ENCODE measurements around the gene CYP2C8.
"Not testable (repeated sequence)": the region's sequence is repeated elsewhere in the genome, so short reads cannot be mapped to it uniquely, and the experiment has no call there.

CYP2C8 gene

DNA sequence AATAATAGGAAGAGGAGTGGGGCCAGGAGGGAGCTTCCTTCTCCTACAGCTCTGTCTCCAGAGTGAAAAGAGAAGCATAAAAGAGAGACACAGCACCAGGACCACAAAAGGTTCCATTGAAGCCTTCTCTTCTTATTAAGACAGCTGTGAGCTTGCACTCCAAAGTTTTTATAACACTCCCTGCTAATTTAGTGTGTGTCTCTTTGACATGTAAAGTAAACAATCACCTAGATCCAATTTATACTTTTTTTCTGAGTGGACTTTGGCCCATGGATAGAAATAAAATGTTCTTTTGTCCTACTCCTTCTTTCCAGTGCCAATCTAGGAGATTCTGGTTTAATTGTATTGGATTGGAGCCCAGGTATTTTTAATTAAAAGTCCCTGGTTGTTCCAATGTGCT, at the start of gene CYP2C8:
CYP2C8 (minus strand) TSS at position 212 of the 400 bp plus-strand sequence; CDS start at position 117, 95 bp downstream.
- DNase-seq, result no peak

DNA sequence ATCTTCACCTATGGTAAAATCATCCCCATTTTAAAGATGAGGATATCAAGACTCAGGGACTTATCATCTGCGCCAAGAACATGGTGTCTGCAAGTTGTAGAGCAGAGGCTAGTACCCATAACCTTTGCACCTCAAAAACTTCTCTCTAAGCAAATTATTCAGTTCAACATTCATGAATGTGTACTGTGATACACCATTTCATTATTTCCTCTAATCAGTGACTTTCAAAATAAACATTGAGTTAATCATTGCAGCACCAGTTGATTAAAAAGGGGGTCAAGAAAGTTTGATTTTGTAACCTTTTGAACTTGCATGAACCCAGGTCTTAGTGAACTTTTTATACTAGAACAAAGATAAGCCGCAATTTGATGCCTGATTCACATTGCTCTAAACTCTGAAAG, 47.6 kb upstream of the CYP2C8 start:
- DNase-seq, result no peak

DNA sequence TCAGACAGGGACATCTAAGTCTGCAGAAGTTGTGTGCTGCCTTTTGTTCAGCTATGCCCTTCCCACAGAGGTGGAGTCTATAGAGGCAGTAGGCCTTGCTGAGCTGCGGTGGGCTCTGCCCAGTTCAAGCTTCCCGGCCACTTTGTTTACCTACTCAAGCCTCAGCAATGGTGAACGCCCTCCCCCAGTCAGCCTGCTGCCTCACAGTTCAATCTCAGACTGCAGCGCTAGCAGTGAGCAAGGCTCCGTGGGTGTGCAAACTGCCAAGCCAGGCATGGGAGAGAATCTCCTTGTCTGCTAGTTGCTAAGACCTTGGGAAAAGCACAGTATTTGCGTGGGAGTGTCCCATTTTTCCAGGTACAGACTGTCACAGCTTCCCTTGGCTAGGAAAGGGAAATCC, 41.5 kb upstream of the CYP2C8 start:
- not testable (repeated sequence) for DNase-seq

DNA sequence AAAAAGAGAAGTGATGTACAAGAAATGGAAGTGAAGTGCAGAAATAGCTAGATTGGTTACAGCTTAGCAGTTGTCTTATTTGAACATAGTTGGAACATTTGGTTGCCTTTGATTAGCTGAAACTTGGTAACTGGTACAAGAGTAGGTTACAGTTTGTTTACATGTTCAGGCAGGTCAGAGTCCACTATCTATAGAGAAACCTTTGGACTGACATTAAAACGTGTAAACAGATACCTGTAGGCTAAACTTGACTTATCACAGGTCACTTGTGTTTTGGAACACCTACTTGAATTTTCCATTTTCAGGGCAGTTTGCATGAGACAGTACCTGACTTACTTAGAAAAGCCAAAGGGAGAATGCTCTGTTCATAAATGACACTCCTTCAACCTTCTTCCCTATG, 28.5 kb upstream of the CYP2C8 start:
- DNase-seq, result no peak

DNA sequence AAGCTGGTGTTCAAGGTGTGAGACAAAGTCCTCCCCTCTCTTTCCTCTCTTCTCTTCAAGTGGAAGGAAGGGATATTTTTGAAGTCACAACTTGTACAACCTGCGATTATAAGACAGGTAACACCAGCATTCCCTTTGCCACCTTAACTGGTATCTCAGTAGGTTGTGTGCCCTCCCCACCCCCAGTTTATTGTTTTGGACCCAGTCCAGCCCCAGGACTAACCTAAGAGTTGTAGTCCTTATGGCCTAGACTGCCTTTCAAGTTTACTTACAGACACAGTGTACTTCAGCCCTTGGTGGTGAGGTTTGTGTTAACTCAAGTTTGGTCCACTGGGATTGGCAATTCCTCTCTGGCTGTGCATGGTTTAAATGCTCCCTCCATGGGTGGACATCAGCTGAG, 26.8 kb upstream of the CYP2C8 start:
- no peak for DNase-seq

DNA sequence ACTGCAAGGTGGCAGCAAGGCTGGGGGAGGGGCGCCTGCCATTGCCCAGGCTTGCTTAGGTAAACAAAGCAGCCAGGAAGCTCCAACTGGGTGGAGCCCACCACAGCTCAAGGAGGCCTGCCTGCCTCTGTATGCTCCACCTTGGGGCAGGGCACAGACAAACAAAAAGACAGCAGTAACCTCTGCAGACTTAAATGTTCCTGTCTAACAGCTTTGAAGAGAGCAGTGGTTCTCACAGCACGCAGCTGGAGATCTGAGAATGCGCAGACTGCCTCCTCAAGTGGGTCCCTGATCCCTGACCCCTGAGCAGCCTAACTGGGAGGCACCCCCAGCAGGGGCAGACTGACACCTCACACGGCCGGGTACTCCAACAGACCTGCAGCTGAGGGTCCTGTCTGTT, 10.3 kb upstream of the CYP2C8 start:
- DNase-seq, result not testable (repeated sequence)

DNA sequence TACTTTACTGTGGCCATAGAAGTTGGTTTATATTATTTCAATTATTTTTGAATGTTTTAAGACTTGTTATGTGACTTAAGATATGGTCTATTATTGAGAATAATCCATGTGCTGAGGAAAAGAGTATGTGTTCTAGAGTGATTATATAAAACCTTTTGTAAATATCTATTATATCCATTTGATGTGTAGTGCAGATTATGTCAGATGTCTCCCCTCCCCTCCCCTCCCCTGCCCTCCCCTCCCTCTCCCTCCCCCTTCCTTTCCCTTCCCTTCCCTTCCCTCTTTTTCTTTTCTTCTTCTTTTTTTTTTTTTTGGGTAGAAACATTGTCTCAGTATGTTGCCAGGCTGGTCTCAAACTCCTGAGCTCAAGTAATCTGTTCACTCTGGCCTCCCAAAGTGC, 8.3 kb upstream of the CYP2C8 start:
- DNase-seq, result no peak

DNA sequence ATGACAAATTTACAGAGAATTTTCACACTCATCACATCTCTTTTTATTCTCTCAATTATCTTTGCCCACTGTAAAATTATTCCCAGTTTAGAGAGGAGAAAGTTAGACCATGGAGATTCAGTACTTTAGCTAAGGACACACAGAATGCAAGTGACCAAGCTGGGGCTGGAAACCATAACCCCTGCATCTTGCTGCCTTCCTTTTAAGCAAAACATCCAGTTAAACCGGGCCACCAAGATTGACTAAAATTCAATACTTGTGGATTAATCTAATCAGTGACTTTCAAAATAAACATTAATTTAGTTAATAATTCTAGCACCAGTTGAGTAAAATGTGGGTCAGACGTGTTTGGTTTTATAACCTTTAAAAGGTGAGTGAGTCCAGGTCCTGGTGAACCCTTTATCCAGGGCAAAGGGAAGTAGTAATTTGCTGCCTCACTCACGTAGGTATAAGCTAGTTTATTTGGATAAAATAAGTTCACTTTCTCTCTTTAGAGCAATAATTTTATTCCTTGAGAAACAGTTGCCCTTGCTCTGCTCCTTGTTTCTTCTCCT, 1.9 kb upstream of the CYP2C8 start:
- DNase-seq, result no peak

DNA sequence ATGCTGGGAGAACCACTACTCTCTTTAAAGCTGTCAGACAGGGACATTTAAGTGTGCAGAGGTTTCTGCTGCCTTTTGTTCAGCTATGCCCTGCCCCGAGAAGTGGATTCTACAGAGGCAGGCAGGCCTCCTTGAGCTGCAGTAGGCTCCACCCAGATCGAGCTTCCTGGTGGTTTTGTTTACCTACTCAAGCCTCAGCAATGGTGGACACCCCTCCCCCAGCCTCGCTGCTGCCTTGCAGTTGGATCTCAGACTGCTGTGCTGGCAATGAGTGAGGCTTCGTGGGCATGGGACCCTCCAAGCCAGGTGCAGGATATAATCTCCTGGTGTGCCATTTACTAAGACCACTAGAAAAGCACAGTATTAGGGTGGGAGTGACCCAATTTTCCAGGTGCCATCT, 5.2 kb downstream of the CYP2C8 start:
- DNase-seq, result not testable (repeated sequence)

DNA sequence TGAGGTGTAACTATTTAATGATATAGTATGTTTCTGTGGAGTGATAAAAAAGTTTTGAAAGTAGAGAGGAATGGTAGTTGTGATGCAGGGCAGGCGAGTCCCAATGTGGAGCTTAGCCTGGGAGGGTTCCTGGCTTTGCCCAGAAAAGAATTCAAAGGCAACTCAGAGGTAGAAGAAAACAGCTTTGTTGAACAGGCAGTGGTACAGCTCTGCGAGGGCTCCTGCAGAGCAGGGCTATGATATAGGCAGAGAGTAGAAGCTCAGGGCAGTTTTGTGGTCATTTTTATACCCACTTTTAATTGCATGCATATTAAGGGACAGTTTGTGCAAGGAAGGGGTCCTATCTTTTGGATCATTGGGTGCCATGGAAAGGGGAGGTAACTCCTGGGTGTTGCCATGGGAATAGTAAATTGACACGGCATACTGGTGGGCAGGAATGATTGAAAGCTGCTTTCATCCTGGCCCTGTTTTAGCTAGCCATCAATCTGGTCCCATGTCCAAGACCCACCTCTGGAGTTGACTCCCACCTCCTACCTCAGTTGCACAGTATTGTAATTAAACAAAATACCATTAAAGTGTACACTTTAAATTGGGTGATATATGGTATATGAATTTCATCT, 12.4 kb downstream of the CYP2C8 start:
- DNase-seq, result no peak

DNA sequence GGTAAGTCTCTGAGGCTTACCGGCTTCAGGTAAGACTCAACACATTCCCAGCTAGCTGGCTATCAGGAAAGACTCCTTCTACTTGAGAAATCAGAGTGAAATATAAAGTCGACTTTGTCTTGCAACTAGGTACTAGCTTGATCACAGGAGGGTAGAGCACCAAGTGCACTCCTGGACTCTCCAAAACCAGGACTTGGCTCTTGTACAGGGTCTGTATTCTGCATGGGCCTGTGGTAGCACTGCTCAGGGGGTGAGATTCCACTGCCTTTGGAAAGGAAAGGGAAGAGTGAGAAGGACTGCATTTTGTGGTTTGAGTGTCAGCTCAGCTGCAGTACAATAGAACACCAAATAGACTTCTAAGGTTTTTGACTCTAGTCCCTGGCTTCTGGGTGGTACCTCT, 19.4 kb downstream of the CYP2C8 start:
- DNase-seq, result no peak

DNA sequence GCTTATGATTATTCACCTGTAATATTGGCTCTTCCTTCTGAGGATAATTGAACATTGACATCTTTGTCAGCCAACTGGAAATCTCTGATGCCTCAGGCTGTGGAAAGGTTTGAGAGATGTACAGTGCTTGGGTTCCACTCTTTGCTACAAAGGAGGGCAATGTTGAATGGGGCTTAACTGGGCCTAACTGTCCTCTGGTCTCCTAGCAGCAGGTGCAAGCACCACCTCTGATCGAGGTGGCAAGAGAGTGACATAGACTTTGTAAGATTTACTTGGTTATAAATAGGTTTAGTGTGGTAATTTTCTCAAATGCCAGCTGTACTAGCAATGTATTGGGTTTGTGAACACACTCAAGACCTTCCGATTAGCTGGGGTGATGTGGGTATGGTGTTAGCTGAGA, 21.1 kb downstream of the CYP2C8 start:
- DNase-seq, result no peak

DNA sequence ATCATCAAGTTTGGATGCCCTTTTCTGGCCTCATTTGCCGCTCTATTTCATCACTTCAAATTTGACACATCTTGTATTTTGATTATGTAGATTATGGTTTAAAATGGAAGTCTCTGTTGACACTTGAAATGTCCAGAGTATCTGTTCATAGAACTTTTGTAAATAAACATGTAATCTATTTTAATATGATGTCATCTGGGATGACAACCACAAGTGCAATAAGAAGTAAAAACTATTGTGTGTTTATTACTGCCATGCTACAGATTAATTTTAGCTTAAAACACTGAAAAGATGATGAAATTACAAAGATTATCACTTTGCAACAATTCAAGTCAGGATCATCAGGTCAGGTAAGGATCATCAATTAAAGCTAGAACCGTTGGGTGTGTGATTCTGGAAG, 30.0 kb downstream of the CYP2C8 start:
- DNase-seq, result no peak

DNA sequence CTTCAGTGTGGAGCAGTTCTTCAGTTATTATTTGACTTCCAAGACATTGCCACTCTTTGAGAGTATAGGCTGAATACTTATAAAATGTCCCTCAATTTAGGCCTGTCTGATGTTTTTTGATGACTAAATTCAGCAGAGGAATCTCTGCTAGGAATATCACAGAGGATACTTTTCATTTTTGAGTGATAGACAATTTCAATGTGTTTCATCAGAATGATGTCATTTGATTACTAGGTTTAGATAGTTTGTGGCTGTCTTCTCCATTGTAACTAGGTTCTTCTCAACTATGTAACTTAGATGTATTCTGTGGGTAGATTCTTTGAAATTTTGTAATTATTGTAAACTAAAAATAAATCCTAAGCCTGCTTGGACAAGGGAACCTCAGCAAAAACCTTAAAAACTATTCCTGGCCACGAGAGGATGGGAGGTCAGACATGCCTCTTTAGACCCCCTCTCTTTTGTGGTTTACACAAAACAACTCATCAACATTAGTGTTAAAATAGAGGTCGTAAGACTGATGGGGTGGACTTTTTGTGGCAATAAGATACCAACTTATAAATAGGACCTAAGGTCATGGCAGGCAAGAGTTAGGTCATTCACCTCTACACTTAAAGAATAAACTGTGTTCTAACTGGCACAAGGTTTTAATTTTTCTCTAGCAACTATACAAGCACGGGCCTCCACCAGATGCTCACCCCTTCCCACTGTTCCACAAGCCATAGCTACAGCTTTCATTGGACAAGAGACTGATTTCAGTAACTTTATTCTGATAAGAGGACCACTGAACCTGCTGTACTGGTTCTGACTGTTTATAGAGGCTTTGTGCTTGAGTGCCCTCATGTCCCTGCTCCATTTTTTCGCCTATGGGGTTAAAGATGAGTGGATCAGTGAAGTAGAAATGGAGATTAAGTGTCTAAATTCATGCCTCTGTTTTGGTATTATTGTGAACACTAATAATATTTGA, 33.7 kb downstream of the CYP2C8 start:
- DNase-seq, result no peak

DNA sequence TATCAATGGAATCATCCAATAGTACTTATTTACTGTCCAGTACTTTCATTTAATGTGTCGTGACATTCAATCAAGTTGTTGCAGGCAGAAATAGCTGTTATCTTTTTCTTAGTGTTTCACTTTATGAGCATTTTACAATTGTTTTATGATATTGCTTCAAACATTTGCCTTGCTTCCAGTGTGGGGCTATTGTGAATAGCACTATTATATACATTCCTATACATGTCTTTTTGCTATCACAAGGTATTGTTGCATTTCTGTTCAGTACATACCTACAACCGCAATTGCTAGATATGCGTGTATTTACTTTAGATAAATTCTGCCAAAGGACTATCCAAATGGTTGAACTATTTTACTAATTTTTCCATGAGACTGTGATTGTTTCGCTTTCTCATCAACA, 34.9 kb downstream of the CYP2C8 start:
- no peak for DNase-seq

DNA sequence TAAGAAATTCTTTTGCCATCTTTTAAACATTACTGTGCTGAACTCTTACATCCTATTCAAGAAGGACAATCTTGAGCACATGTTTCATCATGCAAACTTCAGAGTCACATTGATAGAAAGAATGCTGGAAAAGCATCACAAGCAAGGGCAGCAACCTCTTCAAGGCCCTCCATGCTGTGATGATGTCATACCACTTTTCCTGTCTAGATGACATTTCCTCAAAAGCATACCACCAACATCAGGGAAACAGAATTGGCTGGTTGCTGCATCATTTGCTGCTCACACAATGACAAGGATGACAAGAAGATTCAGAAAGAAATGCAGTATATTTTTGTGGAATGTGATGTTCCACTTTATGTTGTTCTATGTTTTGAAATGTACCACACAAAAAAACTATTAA, 37.6 kb downstream of the CYP2C8 start:
- DNase-seq, result no peak

DNA sequence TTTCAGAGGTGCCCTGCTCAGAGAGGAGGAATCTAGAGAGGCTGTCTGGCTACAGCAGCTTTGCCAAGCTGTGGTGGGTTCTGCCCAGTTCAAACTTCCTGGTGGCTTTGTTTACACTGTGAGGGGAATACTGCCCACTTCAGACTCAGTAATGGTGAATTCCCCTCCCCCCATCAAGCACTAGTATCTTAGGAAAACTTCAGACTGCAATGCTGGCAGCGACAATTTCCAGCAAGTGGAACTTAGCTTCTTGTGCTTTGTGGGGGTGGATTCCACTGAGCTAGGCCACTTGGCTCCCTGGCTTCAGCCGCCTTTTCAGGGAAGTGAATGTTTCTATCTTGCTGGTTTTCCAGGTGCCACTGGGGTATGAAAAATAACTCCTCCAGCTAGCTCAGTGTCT, 42.8 kb downstream of the CYP2C8 start:
- no peak for DNase-seq

DNA sequence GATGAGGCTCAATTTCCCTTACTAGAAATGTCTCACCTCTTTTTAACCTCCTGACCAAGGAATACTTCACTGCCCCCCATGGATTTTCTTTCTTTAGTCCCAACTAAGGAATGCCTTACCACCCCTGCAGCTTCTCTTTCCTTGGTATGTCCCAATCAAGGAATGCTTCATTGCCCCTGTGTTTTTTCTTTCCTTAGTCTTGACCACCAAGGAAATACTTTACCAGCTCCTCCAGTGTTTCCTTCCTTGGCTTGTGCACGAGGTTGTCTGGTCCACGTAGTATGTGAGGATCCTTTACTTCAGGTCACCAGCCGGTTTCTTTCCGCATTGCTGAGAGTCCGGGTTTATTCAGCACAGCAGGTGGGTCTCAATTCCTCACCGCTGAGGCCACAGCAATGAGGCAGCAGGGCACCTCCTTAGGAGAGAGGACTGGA, 71.5 kb downstream of the CYP2C8 start:
- DNase-seq, result no peak

DNA sequence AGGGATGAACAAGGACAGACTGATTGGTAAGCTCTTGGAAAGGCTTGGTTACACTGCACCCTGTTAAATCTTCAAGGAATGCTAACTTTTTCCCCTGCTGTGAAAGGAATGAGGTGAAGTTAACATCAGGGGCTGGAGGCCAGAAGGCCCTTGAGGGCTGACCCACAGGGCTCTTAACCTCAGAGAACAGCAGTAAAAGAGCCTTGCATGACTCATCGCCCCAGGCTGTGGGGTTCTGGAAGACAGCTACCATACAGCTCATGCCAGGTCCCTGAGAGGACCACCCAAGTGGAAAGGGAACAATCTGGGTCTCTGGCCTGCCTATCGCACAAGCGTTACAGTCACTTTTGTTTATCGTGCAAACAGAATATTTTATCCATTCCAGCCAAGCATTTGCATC, 76.5 kb downstream of the CYP2C8 start:
- no peak for DNase-seq

DNA sequence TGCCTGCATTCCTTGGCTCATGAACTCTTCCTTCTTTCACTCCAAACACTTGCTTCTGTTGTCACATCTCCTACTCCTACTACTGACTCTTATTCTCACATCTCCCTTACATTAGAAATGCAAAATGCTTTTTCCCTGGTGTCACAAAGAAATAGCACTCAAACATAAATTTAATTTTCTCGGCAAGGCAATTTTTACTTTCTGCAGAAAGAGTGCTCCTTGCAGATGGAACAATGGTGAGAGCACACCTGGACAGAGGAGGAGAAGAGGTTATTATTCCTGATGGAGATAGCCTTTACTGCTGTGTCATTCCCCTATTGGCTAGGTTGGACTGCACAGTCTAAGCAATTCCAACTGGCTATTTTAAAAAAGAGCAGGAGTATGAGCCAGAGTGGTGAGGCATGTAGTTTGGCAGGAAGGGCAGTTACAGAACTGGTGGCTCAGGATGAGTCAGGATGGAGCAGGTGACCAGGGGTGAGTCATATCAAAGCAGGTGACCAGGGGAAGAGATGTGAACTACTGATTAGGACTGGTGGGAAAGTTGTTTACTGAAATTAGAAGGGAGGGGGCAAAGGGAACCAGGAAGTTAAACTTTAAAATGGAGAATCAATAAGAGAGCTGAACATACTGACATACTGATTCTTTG, 77.9 kb downstream of the CYP2C8 start:
- DNase-seq, result no peak

DNA sequence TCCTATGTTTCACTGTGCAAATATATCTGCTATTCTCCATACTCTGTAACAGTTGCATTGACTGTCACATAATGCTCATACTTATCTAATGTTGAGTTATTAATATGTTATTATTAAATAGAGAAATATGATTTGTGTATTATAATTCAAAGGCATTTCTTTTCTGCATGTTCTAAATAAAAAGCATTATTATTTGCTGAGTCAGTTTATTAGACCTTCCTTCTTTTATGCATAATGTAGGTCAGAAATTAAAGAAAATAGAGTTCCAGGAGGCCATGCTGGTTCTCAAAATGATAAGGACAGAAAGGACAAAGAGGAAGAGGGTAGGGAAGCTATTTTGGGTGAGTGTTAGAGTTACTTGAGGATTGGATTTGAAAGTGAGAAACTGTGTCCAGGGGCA, 80.1 kb downstream of the CYP2C8 start:
- DNase-seq, result no peak

Measured in GDM1 (cell line).